OCI-LY3 (cell line): ENCODE measurements around the gene CATSPER3.

Source experiments
- H2AFZ ChIP-seq: fragments of 200-600, 300-600 bp; shearing (Covaris generic); 2 replicates; pipeline ENCODE4 v1.6.0; 2014; ENCODE audit warnings: antibody characterized with exemption, low read depth, low read length
- H3K27ac ChIP-seq: fragments of 200-600, 300-600 bp; sonication (generic); 2 replicates; pipeline ENCODE4 v1.5.1; 2014; ENCODE audit warnings: mild to moderate bottlenecking, low read length, moderate library complexity, mixed read lengths
- H3K27me3 ChIP-seq: fragments of 200-600, 300-600 bp; sonication (generic); 2 replicates; pipeline ENCODE4 v1.6.1; 2014; ENCODE audit warnings: low read depth, low read length, mixed read lengths
- H3K36me3 ChIP-seq: fragments of 200-600, 300-600 bp; sonication (generic); replicated peaks from 2 replicates; pipeline ENCODE3; 2014; ENCODE audit warnings: low read depth, low read length, mixed read lengths
- H3K4me1 ChIP-seq: fragments of 300-600, 200-600 bp; sonication (generic); 2 replicates; pipeline ENCODE4 v1.6.1; 2014; ENCODE audit warnings: low read length, mixed read lengths
- H3K4me2 ChIP-seq: fragments of 200-600, 300-600 bp; sonication (generic); 2 replicates; pipeline ENCODE4 v1.6.1; 2014; ENCODE audit warnings: low read length, mixed read lengths
- H3K4me3 ChIP-seq: fragments of 300-600, 200-600 bp; sonication (generic); 2 replicates; pipeline ENCODE4 v1.5.1; 2014; ENCODE audit warnings: antibody characterized with exemption, mild to moderate bottlenecking, low read length, moderate library complexity
- H3K79me2 ChIP-seq: fragments of 300-600, 200-600 bp; shearing (Covaris generic); 2 replicates; pipeline ENCODE4 v1.6.1; 2014; ENCODE audit warnings: mild to moderate bottlenecking, low read length, mixed read lengths
- H3K9ac ChIP-seq: fragments of 300-600, 200-600 bp; shearing (Covaris generic); 2 replicates; pipeline ENCODE4 v1.6.0; 2014; ENCODE audit warnings: mild to moderate bottlenecking, low read length, moderate library complexity
- H3K9me3 ChIP-seq: fragments of 200-600, 300-600 bp; shearing (Covaris generic); 2 replicates; pipeline ENCODE4 v1.6.1; 2014; ENCODE audit warnings: low read length, mixed read lengths; ENCODE audit not compliant: insufficient read depth
- H4K20me1 ChIP-seq: fragments of 200-600, 300-600 bp; sonication (generic); 2 replicates; pipeline ENCODE4 v1.6.1; 2016; ENCODE audit warnings: low read length, mixed read lengths; ENCODE audit not compliant: insufficient read depth
- CTCF ChIP-seq: fragments of 200-600, 300-600 bp; sonication (generic); IDR thresholded peaks from 2 replicates; pipeline ENCODE4 v1.5.1; 2014; ENCODE audit warnings: antibody characterized with exemption, low read length, low read depth
- EZH2phosphoT487 ChIP-seq: fragments of 200-600 bp; shearing (Covaris generic); IDR thresholded peaks from 2 replicates; pipeline ENCODE4 v1.6.1; 2018; ENCODE audit warnings: antibody characterized with exemption, mixed run types, low read depth

The CATSPER3 gene

GRCh38 chr5:134992148-134992547, 24.4 kb downstream of the CATSPER3 start:
- no peak overlapping the region for H3K27ac ChIP-seq
- no peaks in the 10 kb centered on the region for H3K9me3 ChIP-seq
- H3K4me3 ChIP-seq = no peak overlapping the region
- H4K20me1 ChIP-seq = no peaks in the 10 kb centered on the region
- no peaks in the 10 kb centered on the region for H3K27me3 ChIP-seq
- no peaks in the 10 kb centered on the region for H3K36me3 ChIP-seq
- peaks cover 5% of the 10 kb centered on the region; the same call in 1 of the 2 replicates for H3K4me1 ChIP-seq
- no peak overlapping the region for H3K4me2 ChIP-seq
- no peak overlapping the region for H2AFZ ChIP-seq
- no peaks in the 10 kb centered on the region for H3K79me2 ChIP-seq
- no peak overlapping the region for H3K9ac ChIP-seq
- TF ChIP-seq CTCF (no peak), EZH2phosphoT487 (no peak)

GRCh38 chr5:134993161-134993560, 25.5 kb downstream of the CATSPER3 start:
- TF ChIP-seq CTCF = no peak
- no peak for TF ChIP-seq EZH2phosphoT487
- Histone ChIP-seq H3K9ac (no peak overlapping the region), H4K20me1 (no peaks in the 10 kb centered on the region), H3K36me3 (no peaks in the 10 kb centered on the region), H3K4me1 (peaks cover 5% of the 10 kb centered on the region; the same call in 1 of the 2 replicates), H3K4me2 (no peak overlapping the region), H3K27me3 (no peaks in the 10 kb centered on the region), H2AFZ (no peak overlapping the region), H3K79me2 (no peaks in the 10 kb centered on the region), H3K4me3 (no peak overlapping the region), H3K27ac (no peak overlapping the region), H3K9me3 (no peaks in the 10 kb centered on the region)

- TF ChIP-seq EZH2phosphoT487 (no peak), CTCF (no peak)
- no peaks in the 10 kb centered on the region for H4K20me1 ChIP-seq
- no peak overlapping the region for H2AFZ ChIP-seq
- no peak overlapping the region for H3K4me3 ChIP-seq
- H3K79me2 ChIP-seq = no peaks in the 10 kb centered on the region
- H3K36me3 ChIP-seq = no peaks in the 10 kb centered on the region
- H3K27ac ChIP-seq = no peak overlapping the region
- no peaks in the 10 kb centered on the region for H3K9me3 ChIP-seq
- H3K9ac ChIP-seq = no peak overlapping the region
- no peaks in the 10 kb centered on the region for H3K27me3 ChIP-seq
- no peak overlapping the region for H3K4me2 ChIP-seq
- peaks cover 5% of the 10 kb centered on the region; the same call in 1 of the 2 replicates for H3K4me1 ChIP-seq
Observed at GRCh38 chr5:134994560-134995156, 27.0 kb downstream of the CATSPER3 start.

- H3K9ac ChIP-seq = no peak overlapping the region
- no peaks in the 10 kb centered on the region for H3K27me3 ChIP-seq
- no peaks in the 10 kb centered on the region for H3K79me2 ChIP-seq
- H3K4me3 ChIP-seq = no peak overlapping the region
- no peaks in the 10 kb centered on the region for H4K20me1 ChIP-seq
- no peaks in the 10 kb centered on the region for H3K9me3 ChIP-seq
- H3K4me2 ChIP-seq = no peak overlapping the region
- H3K4me1 ChIP-seq = peaks cover 5% of the 10 kb centered on the region; the same call in 1 of the 2 replicates
- no peak for TF ChIP-seq EZH2phosphoT487
- TF ChIP-seq CTCF = no peak
- H3K36me3 ChIP-seq = no peaks in the 10 kb centered on the region
- H3K27ac ChIP-seq = no peak overlapping the region
- no peak overlapping the region for H2AFZ ChIP-seq
Observed at GRCh38 chr5:134995850-134996402, 28.2 kb downstream of the CATSPER3 start.
